ENCODE results near the gene EMP1.

EMP1 gene

GRCh38 chr12:13223941-13224340 is 27.4 kb downstream of the EMP1 start:
- DNase-seq: no peak

- no peak for DNase-seq
These were observed 30.7 kb downstream of the EMP1 start for GRCh38 chr12:13227191-13227590.

GRCh38 chr12:13228579-13228978 is 32.1 kb downstream of the EMP1 start:
- no peak for DNase-seq

- no peak for DNase-seq
These were observed 33.0 kb downstream of the EMP1 start for GRCh38 chr12:13229504-13229903.

- no peak for DNase-seq
These were observed 34.0 kb downstream of the EMP1 start for GRCh38 chr12:13230500-13230899.

GRCh38 chr12:13233830-13234641 is 37.5 kb downstream of the EMP1 start:
- no peak for DNase-seq

GRCh38 chr12:13238204-13238603 is 41.7 kb downstream of the EMP1 start:
- DNase-seq: no peak

GRCh38 chr12:13241833-13242488 is 45.4 kb downstream of the EMP1 start:
- no peak for DNase-seq

GRCh38 chr12:13242936-13243335 is 46.4 kb downstream of the EMP1 start:
- DNase-seq: no peak

GRCh38 chr12:13243516-13244070 is 47.1 kb downstream of the EMP1 start:
- no peak for DNase-seq

- DNase-seq: no peak
These were observed 51.1 kb downstream of the EMP1 start for GRCh38 chr12:13247596-13247995.

GRCh38 chr12:13248964-13249363 is 52.4 kb downstream of the EMP1 start:
- no peak for DNase-seq

- DNase-seq: no peak
These were observed 53.9 kb downstream of the EMP1 start for GRCh38 chr12:13250416-13250815.

GRCh38 chr12:13251521-13251920 is 55.0 kb downstream of the EMP1 start:
- no peak for DNase-seq

- DNase-seq: no peak
These were observed 55.5 kb downstream of the EMP1 start for GRCh38 chr12:13252024-13252423.

GRCh38 chr12:13252616-13253015 is 56.1 kb downstream of the EMP1 start:
- no peak for DNase-seq

- no peak for DNase-seq
These were observed 57.6 kb downstream of the EMP1 start for GRCh38 chr12:13253966-13254760.

GRCh38 chr12:13255792-13256691 is 59.5 kb downstream of the EMP1 start:
- peak; percentile 91 for DNase-seq

- no peak for DNase-seq
These were observed 60.1 kb downstream of the EMP1 start for GRCh38 chr12:13256692-13257045.

GRCh38 chr12:13257356-13257875 is 60.9 kb downstream of the EMP1 start:
- DNase-seq: no peak

GRCh38 chr12:13258197-13258596 is 61.7 kb downstream of the EMP1 start:
- no peak for DNase-seq

- DNase-seq: no peak
These were observed 62.2 kb downstream of the EMP1 start for GRCh38 chr12:13258717-13259119.
